A673 (cell line): Measurements from ENCODE around the gene GALNT7.

Experiments
- CTCF ChIP-seq: fragments of 300-800, 200-600 bp; sonication (generic); conservative IDR thresholded peaks from 2 replicates; pipeline ENCODE4 v1.5.1; 2017; ENCODE audit warnings: low read depth, mild to moderate bottlenecking, antibody characterized with exemption, low read length, moderate library complexity, mixed read lengths
- EZH2 ChIP-seq: fragments of 200-600 bp; sonication (generic); IDR thresholded peaks from 2 replicates; pipeline ENCODE4 v1.6.1; 2017; ENCODE audit warnings: borderline replicate concordance, low read depth, mild to moderate bottlenecking, mixed read lengths, antibody characterized with exemption, low read length; ENCODE audit not compliant: poor library complexity, severe bottlenecking

- TF ChIP-seq CTCF (no peak), EZH2 (no peak)
These were observed 194.1 kb downstream of the GALNT7 start for GRCh38 chr4:173362666-173363065.
